OCI-LY7 (cell line): ENCODE data around the gene GRK5.
A peak's percentile ranks its signal among the peaks of the same experiment; 100 is the strongest.

Source experiments
- CTCF ChIP-seq: fragments of 200-600 bp; sonication (generic); conservative IDR thresholded peaks from 2 replicates; pipeline ENCODE4 v1.5.1; 2014; ENCODE audit warnings: mild to moderate bottlenecking, antibody characterized with exemption, low read length, moderate library complexity, mixed read lengths
- EZH2phosphoT487 ChIP-seq: fragments of 200-600 bp; sonication (generic); IDR thresholded peaks from 2 replicates; pipeline ENCODE4 v1.6.1; 2018; ENCODE audit warnings: low read depth, borderline replicate concordance, mild to moderate bottlenecking, mixed run types, antibody characterized with exemption, low read length, moderate library complexity, mixed read lengths

- TF ChIP-seq CTCF (peak; percentile 89), EZH2phosphoT487 (no peak)
These were observed 209.5 kb downstream of the GRK5 start for GRCh38 chr10:119416855-119417254.
